IMR-90 (cell line): ENCODE measurements around the gene NAT10.

Experiments used
- CTCF ChIP-seq: conservative IDR thresholded peaks from 2 replicates; pipeline ENCODE4 v1.5.1; 2012; ENCODE audit warnings: mild to moderate bottlenecking, low read depth, low read length, improper control_type of control experiment
- RAD21 ChIP-seq: IDR thresholded peaks from 2 replicates; pipeline ENCODE4 v1.6.1; 2012; ENCODE audit warnings: low read length, improper control_type of control experiment

GRCh38 chr11:34190192-34191139 is 85.0 kb downstream of the NAT10 start:
- TF ChIP-seq CTCF (no peak), RAD21 (no peak)
